Osteocyte (in vitro differentiated cells): Measurements from ENCODE around the gene GPN3. TPM values are rescaled to one million over a fixed set of nuclear protein-coding genes. Genes with fewer than 3 reads are reported as not detected.
A peak's percentile ranks its signal among the peaks of the same experiment; 100 is the strongest.

Experiments
- DNase-seq: peaks from one replicate; pipeline ENCODE4 v3.0.0; 2021; ENCODE audit warnings: mixed read lengths; ENCODE audit not compliant: unreplicated experiment; ENCODE audit errors: extremely low spot score
- H3K27ac Mint-ChIP-seq: one replicate; pipeline ENCODE4 v1.8.0; 2021; ENCODE audit warnings: mild to moderate bottlenecking, mixed read lengths; ENCODE audit not compliant: unreplicated experiment
- H3K27me3 Mint-ChIP-seq: one replicate; pipeline ENCODE4 v1.8.0; 2021; ENCODE audit warnings: mixed read lengths; ENCODE audit not compliant: unreplicated experiment
- H3K36me3 Mint-ChIP-seq: one replicate; pipeline ENCODE4 v1.8.0; 2021; ENCODE audit warnings: mixed read lengths; ENCODE audit not compliant: unreplicated experiment
- H3K4me1 Mint-ChIP-seq: one replicate; pipeline ENCODE4 v1.8.0; 2021; ENCODE audit warnings: mixed read lengths; ENCODE audit not compliant: unreplicated experiment
- H3K4me3 Mint-ChIP-seq: one replicate; pipeline ENCODE4 v1.8.0; 2021; ENCODE audit warnings: mild to moderate bottlenecking, moderate library complexity, mixed read lengths; ENCODE audit not compliant: unreplicated experiment
- H3K9me3 Mint-ChIP-seq: one replicate; pipeline ENCODE4 v1.8.0; 2021; ENCODE audit warnings: mixed read lengths; ENCODE audit not compliant: unreplicated experiment
- CTCF ChIP-seq: fragments of 200-600 bp; sonication (generic); IDR thresholded peaks from 2 replicates; pipeline ENCODE4 v1.5.0; 2021; ENCODE audit warnings: antibody characterized with exemption, mild to moderate bottlenecking, moderate library complexity
- total RNA-seq: library from RNA; stranded (reverse); gene quantifications from 2 replicates; pipeline ENCODE4 v1.2.1, GENCODE V29; 2021

GPN3 gene
- total RNA-seq, 1 donor from 2014 or later, result 16.4 TPM

- Mint-ChIP-seq H3K4me3 (no peak overlapping the region), H3K36me3 (no peaks in the 10 kb centered on the region), H3K4me1 (peaks cover 17% of the 10 kb centered on the region), H3K9me3 (no peaks in the 10 kb centered on the region), H3K27me3 (no peaks in the 10 kb centered on the region), H3K27ac (no peak overlapping the region)
- TF ChIP-seq CTCF, result no peak
- DNase-seq, result no peak
These were observed 37.3 kb upstream of the GPN3 start for GRCh38 chr12:110505332-110505731.

GRCh38 chr12:110503432-110503831 lies 35.4 kb upstream of the GPN3 start:
- Mint-ChIP-seq H3K4me1 (peaks cover 30% of the 10 kb centered on the region), H3K4me3 (no peak overlapping the region)

GRCh38 chr12:110501752-110502738 lies 34.0 kb upstream of the GPN3 start, which contains the start of the genes RAD9B and VPS29:
RAD9B (plus strand) TSS chr12:110502331; CDS start chr12:110502338, 7 bp downstream.
VPS29 (minus strand) TSS chr12:110502111; CDS start chr12:110502051, 60 bp downstream.
- H3K36me3 Mint-ChIP-seq, result peaks cover 1% of the 10 kb centered on the region
- TF ChIP-seq CTCF, result no peak

More at GRCh38 chr12:110503432-110503831, 35.4 kb upstream of the GPN3 start:
- DNase-seq, result no peak
- H3K27me3 Mint-ChIP-seq, result no peaks in the 10 kb centered on the region
- no peak overlapping the region for H3K27ac Mint-ChIP-seq
- H3K9me3 Mint-ChIP-seq, result no peaks in the 10 kb centered on the region
- TF ChIP-seq CTCF, result no peak
- H3K36me3 Mint-ChIP-seq, result no peaks in the 10 kb centered on the region

GRCh38 chr12:110501399-110501751 lies 33.3 kb upstream of the GPN3 start:
- DNase-seq, result no peak
- H3K4me3 Mint-ChIP-seq, result peak overlapping the region; percentile 98
- H3K36me3 Mint-ChIP-seq, result peaks cover 1% of the 10 kb centered on the region
- no peaks in the 10 kb centered on the region for H3K9me3 Mint-ChIP-seq
- H3K27me3 Mint-ChIP-seq, result no peaks in the 10 kb centered on the region
- peaks cover 30% of the 10 kb centered on the region for H3K4me1 Mint-ChIP-seq
- TF ChIP-seq CTCF, result no peak
- H3K27ac Mint-ChIP-seq, result peak overlapping the region; percentile 96

More at GRCh38 chr12:110501752-110502738, 34.0 kb upstream of the GPN3 start, which contains the start of the genes RAD9B and VPS29:
- Mint-ChIP-seq H3K9me3 (no peaks in the 10 kb centered on the region), H3K4me3 (peak within 1 kb of the TSS; percentile 98), H3K27me3 (no peaks in the 10 kb centered on the region), H3K27ac (peak within 1 kb of the TSS; percentile 96), H3K4me1 (peaks cover 30% of the 10 kb centered on the region)
- DNase-seq, result peak; percentile 99
